ENCODE data around the gene INF2.

GRCh38 chr14:104719343-104719742, 29.9 kb downstream of the INF2 start:
- TF ChIP-seq CTCF (IDR thresholded peaks at IDR 0.05; ENCODE audit: low read length) (no peak), EZH2 (optimal IDR thresholded peaks at IDR 0.05; ENCODE audit: low read depth, low read length) (no peak), EZH2phosphoT487 (IDR thresholded peaks at IDR 0.05; ENCODE audit: low read length) (no peak)

Measured in MM.1S (cell line).